SIG-M5 treated with dmso at 0.1 percent for 504 hours (cell line): Measurements from ENCODE around the gene SMARCC2.
"Not testable (repeated sequence)": the region's sequence is repeated elsewhere in the genome, so short reads cannot be mapped to it uniquely, and the experiment has no call there.

Experiments used
- DNase-seq: peaks from one replicate; lab custom pipeline; 2025; ENCODE audit not compliant: unreplicated experiment; lab: John Stamatoyannopoulos, UW

The SMARCC2 gene

GRCh38 chr12:56165369-56165768 lies 23.9 kb downstream of the SMARCC2 start:
- no peak for DNase-seq

GRCh38 chr12:56164345-56164729 lies 24.9 kb downstream of the SMARCC2 start:
- DNase-seq, result no peak

DNA sequence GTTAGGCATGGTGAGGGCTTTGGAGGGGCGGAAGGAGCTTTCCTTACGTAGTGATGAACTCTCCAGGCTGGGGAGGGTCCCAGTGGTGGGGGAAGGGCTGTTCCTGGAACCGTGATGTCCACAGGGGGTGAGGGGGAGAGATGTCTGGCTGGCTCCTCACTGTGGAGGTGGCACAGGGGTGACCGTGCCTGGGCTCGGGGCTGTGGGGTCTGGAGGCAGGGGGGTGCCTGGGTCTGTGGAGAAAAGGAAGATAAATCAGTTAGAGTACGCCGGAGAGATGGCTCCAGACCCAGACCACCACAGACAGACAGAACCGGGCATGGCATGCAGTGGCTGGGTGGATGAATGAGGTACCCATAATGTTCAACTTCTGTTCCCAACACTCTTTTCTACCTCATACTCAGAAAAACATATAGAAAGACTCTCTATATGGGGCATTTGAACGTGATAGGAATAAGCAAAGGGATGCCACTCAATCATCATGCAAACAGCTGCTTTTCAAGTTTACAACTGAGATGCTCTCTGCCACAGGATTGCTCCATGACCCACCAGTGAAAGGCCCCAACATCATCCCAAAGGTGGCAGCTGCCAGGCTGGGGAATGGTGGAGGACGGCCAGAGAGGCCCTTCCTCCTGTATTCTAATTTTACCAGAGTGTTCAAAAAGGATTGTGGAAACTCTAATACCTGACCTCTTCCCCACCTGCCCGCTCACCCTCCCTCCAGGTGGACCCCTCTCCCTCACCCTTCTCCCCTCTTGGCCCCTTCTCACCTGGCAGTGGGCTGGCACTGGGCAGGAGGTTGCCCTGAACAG lies 25.5 kb downstream of the SMARCC2 start:
- DNase-seq, result no peak

DNA sequence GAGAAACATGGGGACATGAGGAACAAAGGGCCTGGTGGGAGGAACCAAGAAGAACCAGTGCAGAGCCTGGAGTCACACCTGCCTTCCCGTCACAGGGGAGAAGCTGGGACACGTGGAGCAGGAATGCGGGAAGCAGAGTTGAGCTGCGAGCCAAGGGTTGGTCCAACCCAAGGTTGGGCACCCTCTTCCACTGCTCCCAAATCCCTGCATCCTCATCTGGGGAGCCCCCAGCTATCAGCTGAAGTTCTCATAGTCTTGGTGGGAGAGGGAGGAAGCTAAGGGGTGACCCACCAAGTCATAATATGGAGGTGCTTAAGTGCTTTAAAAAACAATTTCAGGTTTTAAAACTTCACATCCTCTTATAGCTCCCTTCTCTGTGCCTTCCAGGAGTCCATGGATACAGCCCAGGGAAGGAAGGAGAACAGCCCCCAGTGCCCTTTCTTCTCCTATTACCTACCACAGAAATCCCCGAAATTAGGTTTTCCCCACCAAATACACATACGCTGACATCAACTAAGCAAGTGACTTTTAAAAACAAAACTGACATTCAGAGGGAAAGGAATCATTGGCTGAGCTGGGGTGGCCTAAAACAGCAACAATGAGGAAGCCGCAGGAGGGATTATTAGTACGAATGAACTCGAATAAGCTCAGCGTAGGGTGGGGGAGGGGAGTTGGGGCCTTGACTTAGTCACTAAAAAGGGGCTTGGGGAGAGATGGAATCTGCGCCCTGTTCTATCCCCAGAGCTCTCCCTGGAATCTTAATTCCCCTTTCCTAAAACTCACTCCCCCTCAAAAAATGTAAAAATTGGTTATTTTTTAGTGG lies 26.6 kb downstream of the SMARCC2 start:
- no peak for DNase-seq

DNA sequence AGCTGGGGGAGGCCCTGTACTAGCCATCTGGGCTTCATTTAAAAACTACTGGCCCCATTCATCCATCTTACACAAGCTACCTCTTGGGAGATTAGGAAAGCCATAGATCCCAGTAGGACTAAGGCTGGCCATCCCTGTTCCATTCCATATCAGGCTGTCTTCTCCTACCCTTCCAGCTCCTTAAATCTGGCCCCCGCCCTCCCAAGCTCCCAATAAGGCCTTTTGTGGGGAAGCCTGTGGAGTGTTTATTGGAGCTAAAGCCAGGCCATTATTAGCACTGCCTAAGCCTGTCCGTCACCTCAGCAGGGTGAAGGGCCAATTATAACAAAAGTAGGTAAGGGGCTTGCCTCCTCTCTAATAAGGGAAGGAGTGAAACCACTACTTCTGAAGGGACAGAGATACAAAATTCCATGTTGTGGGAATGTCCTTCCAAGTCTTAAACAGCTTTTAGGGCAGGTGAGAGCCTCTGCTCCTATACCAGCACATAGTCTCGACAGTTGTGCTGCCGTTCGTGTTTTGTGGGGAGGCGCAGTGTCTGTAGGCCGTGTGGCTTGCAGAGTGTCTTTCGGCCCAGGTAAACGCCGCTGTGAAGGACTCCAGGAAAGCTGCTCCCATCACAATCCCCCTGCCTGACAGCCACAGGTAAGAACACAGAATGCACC lies 27.5 kb downstream of the SMARCC2 start:
- DNase-seq, result no peak

- no peak for DNase-seq
Observed at GRCh38 chr12:56160894-56161689, 28.2 kb downstream of the SMARCC2 start.

DNA sequence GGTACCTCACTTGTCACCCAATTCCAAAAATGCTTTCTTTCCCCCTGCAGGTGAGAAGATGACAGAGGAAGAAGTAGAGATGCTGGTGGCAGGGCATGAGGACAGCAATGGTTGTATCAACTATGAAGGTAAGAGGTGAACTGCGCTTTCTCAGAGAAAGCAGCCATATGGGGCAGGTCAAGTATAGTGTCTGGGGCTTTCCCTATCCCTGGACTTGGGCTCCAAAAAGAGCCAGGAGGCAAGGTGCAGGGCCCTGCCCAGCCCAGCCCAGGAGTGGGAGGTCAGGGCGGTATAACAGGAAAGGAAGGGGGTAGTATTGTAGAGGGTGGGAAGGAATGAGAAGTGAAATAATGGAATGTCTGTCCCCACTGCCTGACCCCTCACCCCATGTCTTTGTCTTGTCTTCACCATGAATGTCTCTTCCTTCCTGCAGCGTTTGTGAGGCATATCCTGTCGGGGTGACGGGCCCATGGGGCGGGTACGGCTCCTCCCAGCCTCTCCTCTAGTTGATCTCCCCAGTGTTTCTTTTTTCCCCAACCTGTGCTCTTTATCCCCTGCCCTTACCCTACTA lies 29.0 kb downstream of the SMARCC2 start:
- DNase-seq, result no peak

DNA sequence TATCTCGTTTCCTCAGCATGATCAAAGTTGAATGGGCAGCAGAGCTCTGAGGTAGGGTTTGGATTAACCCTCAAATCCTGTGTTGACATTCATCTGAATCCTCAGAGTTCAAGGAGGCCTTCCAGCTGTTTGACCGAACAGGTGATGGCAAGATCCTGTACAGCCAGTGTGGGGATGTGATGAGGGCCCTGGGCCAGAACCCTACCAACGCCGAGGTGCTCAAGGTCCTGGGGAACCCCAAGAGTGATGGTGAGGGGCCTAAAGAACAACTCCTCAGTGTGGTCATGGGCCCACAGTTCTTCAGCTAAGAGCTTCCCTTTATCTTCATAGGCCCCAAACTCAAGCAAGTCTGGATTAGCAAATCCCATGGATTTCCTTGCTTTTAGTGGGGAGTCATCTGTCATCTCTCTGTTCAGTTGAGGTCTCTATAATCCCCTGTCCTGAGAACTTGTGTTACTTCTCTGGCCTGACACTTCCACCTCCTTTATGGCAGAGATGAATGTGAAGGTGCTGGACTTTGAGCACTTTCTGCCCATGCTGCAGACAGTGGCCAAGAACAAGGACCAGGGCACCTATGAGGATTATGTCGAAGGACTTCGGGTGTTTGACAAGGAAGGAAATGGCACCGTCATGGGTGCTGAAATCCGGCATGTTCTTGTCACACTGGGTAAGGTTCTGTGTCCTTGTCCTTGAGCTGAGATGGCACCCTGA lies 29.6 kb downstream of the SMARCC2 start:
- DNase-seq, result no peak

- peak; percentile 89 for DNase-seq
Observed at GRCh38 chr12:56158926-56159461, 30.3 kb downstream of the SMARCC2 start.

DNA sequence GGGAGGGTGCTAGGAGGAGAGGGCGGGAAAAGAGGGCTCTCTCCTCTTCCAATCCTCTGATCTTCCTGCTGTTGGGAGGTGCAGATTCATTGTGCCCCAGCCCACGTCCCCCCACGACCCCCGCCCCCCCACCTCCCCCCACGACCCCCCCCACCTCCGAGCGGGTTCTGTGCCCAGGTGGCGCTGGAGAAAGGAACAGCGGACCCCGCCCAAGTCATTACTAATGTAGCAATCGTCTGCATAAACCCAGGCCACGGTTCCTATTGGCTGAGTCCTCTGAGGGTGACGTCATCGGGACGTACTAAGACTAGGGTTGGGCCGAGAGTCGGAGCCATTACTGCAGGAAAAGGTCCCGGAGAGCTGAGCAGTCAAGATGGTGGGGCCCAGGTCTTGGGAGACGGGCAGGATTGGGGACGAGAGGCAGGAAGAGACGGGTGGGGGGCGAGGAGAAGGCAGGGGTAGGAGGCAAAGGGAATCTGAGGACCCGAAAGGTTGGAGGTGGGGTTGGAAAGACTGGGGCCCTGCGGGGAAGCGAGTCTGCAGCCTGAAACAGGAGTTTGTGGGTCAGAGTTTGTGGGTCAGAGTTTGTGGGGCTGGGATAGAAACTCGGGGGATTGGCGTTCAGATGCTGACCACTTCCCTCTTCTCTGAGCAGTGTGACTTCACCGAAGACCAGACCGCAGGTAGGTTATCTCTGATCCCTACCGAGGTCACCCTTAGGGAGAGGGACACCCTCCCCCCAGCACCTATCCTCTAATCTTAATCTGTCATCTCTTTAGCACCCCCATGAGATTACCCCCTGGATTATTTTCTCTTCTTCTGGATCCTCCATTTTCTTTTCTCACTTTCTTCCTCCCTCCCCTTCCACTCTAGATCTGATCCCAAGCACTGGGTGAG lies 31.0 kb downstream of the SMARCC2 start, which contains the start of gene MYL6:
TSS of gene MYL6 (plus strand) at position 331 of the 897 bp plus-strand sequence. CDS start at position 374, 43 bp downstream.
- peak; percentile 99 for DNase-seq

- DNase-seq, result peak; percentile 97
Observed at GRCh38 chr12:56157201-56158028, 31.9 kb downstream of the SMARCC2 start.

DNA sequence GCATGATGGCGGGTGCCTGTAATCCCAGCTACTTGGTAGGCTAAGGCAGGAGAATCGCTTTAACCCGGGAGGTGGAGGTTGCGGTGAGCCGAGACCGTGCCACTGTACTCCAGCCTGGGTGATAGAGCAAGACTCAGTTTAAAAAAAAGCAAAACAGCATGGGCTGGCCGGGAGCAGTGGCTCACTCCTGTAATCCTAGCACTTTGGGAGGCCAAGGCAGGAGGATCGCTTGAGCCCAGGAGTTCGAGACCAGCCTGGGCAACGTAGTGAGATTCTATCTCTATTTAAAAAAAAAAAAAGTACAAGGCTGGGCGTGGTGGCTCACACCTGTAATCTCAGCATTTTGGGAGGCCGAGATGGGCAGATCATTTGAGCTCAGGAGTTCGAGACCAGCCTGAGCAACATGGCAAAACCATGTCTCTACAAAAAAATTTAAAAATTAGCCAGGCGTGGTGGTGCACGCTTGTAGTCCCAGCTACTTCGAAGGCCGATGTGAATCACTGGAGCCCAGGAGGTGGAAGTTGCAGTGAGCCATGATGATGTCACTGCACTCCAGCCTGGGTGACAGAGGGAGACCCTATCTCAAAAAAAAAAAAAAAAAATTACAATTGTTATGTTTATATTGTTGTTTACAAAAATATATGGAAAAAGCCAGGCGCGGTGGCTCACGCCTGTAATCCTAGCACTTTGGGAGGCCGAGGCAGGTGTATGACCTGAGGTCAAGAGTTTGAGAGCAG lies 32.7 kb downstream of the SMARCC2 start:
- DNase-seq, result not testable (repeated sequence)

DNA sequence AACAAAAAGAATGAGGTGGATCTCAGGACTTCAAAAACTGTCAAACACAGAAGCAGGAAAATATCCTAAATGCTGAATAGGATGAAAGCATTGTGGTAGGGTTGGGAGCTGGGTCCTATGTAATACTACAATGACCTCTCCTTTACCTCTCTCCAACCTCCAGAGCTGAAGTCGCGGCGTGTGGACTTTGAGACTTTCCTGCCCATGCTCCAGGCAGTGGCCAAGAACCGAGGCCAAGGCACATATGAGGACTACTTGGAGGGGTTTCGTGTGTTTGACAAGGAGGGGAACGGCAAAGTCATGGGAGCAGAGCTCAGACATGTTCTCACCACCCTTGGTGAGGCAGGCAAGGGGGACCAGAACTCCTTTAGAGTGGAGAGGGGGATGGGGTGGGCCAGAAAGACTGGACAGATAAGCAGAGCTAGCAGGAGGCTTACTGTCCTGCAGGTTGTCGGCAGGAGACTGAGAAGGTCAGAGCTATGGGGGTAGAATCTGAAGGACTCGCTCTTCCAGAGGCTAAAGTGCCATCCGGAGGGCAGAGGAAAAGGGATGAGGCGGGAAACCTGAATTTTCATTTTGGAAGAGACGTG lies 33.9 kb downstream of the SMARCC2 start:
- no peak for DNase-seq

DNA sequence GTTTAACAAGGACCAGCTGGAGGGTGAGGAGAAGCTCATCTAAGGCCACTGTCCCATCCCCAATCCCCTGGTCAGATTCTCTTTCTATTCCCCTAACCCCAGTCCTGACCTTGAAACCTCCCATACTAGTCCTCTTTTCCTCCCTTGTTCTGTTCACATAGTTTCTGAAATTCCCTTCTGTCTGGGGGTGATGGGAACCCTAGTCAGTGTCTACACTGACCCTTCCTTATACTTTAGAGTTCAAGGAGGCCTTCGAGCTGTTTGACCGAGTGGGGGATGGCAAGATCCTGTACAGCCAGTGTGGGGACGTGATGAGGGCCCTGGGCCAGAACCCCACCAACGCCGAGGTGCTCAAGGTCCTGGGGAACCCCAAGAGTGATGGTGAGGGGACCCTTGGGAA lies 34.5 kb downstream of the SMARCC2 start:
- no peak for DNase-seq

DNA sequence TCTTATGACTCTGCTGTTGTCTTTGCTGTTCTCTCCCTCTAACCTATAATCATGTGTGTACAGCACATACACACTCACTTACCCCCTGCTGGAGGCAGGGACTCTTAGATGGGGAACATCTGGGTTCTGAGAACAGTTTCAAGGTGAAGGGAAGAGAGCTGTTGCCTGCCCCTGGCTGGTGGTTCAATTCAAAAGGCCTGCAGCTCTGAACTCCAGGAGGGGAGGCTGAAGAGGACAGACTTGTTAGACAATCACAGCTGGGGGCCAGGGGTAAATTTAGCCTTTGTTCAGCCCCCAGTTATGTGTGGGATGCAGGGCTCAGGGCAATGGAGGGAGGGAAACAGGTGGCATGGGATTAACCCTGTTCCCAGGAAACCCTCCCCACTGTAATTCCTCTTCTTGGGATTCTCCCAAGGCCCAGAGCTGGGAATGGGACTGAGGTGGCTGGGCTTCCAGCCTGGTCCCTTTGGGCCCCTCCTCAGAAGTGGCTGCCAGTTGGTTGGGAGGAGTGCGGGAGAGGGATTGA lies 35.0 kb downstream of the SMARCC2 start:
- no peak for DNase-seq

DNA sequence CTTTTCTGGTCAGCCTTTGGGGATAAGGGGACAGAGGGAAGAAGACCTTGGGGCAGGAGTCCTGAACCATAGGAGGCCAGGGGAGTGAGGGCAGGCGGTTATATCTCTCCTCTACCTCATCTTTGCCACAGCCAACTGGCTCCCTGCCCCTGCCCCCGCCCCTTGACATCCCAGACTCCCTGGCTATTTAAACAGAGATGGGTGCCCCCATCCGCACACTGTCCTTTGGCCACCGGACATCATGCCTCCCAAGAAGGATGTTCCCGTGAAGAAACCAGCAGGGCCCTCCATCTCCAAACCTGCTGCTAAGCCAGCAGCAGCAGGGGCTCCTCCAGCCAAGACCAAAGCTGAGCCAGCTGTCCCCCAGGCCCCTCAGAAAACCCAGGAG lies 35.6 kb downstream of the SMARCC2 start:
- DNase-seq, result no peak
